Measurements from ENCODE around the gene NPB. TPM values are rescaled to one million over a fixed set of nuclear protein-coding genes. Genes with fewer than 3 reads are reported as not detected.
"Not testable (repeated sequence)": the region's sequence is repeated elsewhere in the genome, so short reads cannot be mapped to it uniquely, and the experiment has no call there.

Gene NPB
- total and polyA plus RNA-seq, 4 donors: 0.15 to 0.92 (median 0.55) TPM

DNA sequence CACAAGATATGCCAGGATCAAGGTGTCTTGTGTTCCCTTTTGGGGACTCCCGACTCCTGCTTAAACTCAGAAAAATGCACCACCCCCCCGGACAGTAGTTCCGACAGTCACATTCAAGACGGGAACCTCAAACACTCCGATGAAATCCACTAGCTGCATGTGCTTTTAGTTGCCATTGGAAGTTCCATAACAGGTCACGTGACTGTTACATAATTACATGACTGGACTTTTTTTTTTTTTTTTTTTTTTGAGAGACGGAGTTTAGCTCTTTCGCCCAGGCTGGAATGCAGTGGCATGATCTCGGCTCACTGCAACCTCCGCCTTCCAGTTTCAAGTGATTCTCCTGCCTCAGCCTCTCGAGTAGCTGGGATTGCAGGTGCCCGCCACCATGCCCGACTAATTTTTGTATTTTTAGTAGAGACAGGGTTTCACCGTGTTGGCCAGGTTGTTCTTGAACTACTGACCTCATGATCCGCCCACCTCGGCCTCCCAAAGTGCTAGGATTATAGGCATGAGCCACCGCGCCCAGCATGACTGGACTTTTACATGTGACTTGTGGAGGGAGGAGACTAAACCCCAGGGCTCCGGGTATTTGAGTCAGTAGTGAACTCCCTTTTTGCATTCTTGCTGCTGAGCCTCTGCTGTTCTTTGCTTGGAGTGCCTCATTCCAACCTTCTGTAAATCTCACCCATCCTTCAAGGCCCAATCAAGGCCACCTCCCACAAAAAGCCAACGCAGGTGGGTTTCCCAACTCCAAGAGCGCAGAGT, 14.4 kb downstream of the NPB start:
- Histone ChIP-seq H3K36me3 (ENCODE audit: control insufficient read depth in 4 of 4, insufficient read depth in 3 of 4, low read depth in 1 of 4, low read length in 3 of 4) (peaks cover 15 to 33% (median 19%) of the 10 kb centered on the region in 4 donors), H3K9me3 (ENCODE audit: control insufficient read depth in 4 of 4, low read length in 3 of 4) (no peaks in the 10 kb centered on the region), H3K27me3 (ENCODE audit: control insufficient read depth in 4 of 4, insufficient read depth in 4 of 4, low read length in 3 of 4) (no peaks in the 10 kb centered on the region), H3K9ac (ENCODE audit: low read depth in 1 of 2, low read length in 2 of 2) (no peak overlapping the region), H3K27ac (ENCODE audit: low read depth in 1 of 2, low read length in 2 of 2) (no peak overlapping the region), H3K4me3 (ENCODE audit: low read depth in 1 of 3, low read length in 3 of 3) (peak overlapping the region in 1 of 3 donors; percentile 82), H3K4me1 (ENCODE audit: control insufficient read depth in 4 of 4, insufficient read depth in 4 of 4, low read length in 3 of 4) (peaks cover 14 to 34% (median 21%) of the 10 kb centered on the region in 4 donors)
- DNase-seq (ENCODE audit: low spot score): no peak
- 71% methylated on average over 21 of the region's 21 CpGs for WGBS
- no peak for TF ChIP-seq HNF4G (IDR thresholded peaks at IDR 0.05)
- TF ChIP-seq, protein P1, sequence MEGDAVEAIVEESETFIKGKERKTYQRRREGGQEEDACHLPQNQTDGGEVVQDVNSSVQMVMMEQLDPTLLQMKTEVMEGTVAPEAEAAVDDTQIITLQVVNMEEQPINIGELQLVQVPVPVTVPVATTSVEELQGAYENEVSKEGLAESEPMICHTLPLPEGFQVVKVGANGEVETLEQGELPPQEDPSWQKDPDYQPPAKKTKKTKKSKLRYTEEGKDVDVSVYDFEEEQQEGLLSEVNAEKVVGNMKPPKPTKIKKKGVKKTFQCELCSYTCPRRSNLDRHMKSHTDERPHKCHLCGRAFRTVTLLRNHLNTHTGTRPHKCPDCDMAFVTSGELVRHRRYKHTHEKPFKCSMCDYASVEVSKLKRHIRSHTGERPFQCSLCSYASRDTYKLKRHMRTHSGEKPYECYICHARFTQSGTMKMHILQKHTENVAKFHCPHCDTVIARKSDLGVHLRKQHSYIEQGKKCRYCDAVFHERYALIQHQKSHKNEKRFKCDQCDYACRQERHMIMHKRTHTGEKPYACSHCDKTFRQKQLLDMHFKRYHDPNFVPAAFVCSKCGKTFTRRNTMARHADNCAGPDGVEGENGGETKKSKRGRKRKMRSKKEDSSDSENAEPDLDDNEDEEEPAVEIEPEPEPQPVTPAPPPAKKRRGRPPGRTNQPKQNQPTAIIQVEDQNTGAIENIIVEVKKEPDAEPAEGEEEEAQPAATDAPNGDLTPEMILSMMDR (IDR thresholded peaks at IDR 0.05; ENCODE audit: low read depth, low read length, missing input control): no peak

DNA sequence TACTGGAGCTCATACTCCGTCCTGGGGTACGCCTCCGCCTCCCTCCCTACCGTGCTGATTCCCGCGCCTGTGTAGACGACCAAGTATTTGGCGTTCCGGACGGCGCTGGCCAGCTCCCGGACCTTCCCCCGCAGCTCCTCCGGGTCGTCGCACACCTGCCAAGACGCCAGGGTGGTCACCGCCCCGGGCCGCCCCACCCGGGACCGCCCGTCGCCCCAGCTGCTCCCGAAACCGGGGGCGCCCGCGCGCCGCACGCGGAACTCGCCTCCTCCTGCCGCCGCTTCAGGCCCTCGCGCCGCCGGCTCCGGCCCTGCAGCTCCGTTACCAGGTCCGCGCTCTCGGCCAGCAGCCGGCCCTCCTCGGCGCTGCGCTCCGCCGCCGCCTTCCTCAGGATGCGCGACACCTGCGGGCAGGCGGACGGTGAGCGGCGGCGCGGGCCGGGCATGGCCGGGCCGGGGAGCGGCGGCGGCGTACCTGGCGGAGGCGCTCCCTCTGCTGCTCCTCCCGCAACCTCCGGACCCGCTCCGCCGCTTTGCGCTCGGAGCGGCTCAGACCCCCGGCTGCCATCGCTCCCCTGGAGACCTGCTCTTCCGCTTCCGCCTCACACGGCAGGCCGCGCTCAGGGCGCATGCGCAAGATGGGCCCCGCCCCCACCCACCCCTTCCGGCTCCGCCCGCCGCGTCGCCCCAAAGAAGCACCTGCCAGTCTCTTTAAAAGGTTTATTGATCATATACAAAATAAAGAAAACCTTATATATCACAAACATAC, 15.7 kb downstream of the NPB start, which contains the start of gene SIRT7:
Gene SIRT7, minus strand, starts transcription at position 612 of the 768 bp plus-strand sequence. Its CDS starts 45 bp downstream, at position 567.
- peak within 1 kb of the TSS; percentile 42 to 43 for H3K9ac ChIP-seq (ENCODE audit: low read depth in 1 of 2, low read length in 2 of 2)
- H3K9me3 ChIP-seq (ENCODE audit: control insufficient read depth in 4 of 4, low read length in 3 of 4): no peaks in the 10 kb centered on the region
- TF ChIP-seq FOXA1 (IDR thresholded peaks at IDR 0.05): no peak
- peak in 1 of 2 donors; percentile 82 for TF ChIP-seq GABPA (IDR thresholded peaks at IDR 0.05 in 1 of 2, conservative IDR thresholded peaks at IDR 0.05 in 1 of 2)
- TF ChIP-seq SP1 (IDR thresholded peaks at IDR 0.05): no peak
- peaks cover 17 to 31% (median 19%) of the 10 kb centered on the region in 4 donors for H3K36me3 ChIP-seq (ENCODE audit: control insufficient read depth in 4 of 4, insufficient read depth in 3 of 4, low read depth in 1 of 4, low read length in 3 of 4)
- no peaks in the 10 kb centered on the region for H3K27me3 ChIP-seq (ENCODE audit: control insufficient read depth in 4 of 4, insufficient read depth in 4 of 4, low read length in 3 of 4)
- peak within 1 kb of the TSS; percentile 72 to 89 (median 82) for H3K4me3 ChIP-seq (ENCODE audit: low read depth in 1 of 3, low read length in 3 of 3)
- DNase-seq (ENCODE audit: low spot score): peak; percentile 96
- H3K4me1 ChIP-seq (ENCODE audit: control insufficient read depth in 4 of 4, insufficient read depth in 4 of 4, low read length in 3 of 4): peaks cover 18 to 35% (median 26%) of the 10 kb centered on the region in 4 donors
- WGBS: under 1% methylated on average over 94 of the region's 94 CpGs
- peak within 1 kb of the TSS in 1 of 2 donors; percentile 19 for H3K27ac ChIP-seq (ENCODE audit: low read depth in 1 of 2, low read length in 2 of 2)

DNA sequence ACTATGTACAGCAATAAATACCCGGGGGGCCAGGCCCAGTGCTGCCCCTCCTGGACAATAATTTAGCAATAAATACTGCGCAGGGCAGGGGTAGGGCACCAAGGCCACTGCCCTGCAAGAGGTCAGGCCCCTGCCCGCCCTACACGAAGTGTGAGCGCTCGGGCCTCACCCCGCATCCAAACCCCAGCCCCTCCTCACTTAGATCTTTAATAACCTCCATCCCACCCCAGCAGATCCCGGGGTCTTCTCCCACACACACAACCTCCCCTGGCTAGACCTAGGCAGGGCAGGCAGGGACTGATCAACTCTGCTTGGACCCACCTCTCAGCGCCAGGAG, 16.3 kb downstream of the NPB start:
- not testable (repeated sequence) for DNase-seq (ENCODE audit: low spot score); H3K9me3 ChIP-seq (ENCODE audit: control insufficient read depth in 4 of 4, low read length in 3 of 4); H3K27me3 ChIP-seq (ENCODE audit: control insufficient read depth in 4 of 4, insufficient read depth in 4 of 4, low read length in 3 of 4); H3K9ac ChIP-seq (ENCODE audit: low read depth in 1 of 2, low read length in 2 of 2)
- WGBS: 28% methylated on average over 9 of the region's 9 CpGs
- H3K4me1 ChIP-seq (ENCODE audit: control insufficient read depth in 4 of 4, insufficient read depth in 4 of 4, low read length in 3 of 4): peaks cover 21 to 40% (median 31%) of the 10 kb centered on the region in 4 donors
- H3K4me3 ChIP-seq (ENCODE audit: low read depth in 1 of 3, low read length in 3 of 3): peak overlapping the region in 1 of 3 donors; percentile 89
- H3K36me3 ChIP-seq (ENCODE audit: control insufficient read depth in 4 of 4, insufficient read depth in 3 of 4, low read depth in 1 of 4, low read length in 3 of 4): peaks cover 16 to 26% (median 19%) of the 10 kb centered on the region in 4 donors
- peak overlapping the region in 1 of 2 donors; percentile 19 for H3K27ac ChIP-seq (ENCODE audit: low read depth in 1 of 2, low read length in 2 of 2)
- TF ChIP-seq RXRA (IDR thresholded peaks at IDR 0.05): peak in 1 of 2 donors; percentile 19

DNA sequence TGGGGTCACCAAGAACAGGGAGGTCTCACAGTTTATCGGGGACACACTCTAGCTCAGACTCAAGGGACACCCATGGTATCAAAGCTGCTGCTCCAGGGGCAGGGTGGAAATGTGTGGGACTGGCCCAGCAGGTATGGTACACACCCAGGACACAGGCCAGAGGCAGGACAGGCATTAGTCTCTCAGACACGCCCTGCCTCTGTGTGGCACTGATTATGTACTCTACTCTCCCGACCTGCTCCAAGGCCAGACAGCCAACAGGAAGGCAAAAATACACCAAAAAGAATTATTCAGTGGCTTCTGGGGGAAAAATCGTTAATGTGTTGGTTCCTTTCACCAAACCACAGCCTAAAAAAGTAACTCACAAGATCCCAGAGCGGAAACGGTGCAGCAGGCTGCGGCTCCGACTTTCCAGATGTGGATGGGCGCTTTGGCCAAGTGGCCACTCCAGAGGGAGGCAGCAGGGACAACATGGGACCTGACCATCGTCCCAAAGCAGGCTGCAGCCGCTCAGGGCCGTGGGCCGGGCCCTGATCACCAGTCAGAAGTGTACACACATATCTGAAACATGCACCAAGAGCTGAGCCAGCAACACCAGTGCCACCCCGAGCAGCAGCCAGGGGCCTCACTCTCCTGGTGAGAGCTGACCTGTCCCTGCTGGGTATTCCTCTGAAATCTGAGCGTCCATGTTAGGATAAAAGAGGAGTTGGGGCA, 17.0 kb downstream of the NPB start:
- no peak for DNase-seq (ENCODE audit: low spot score)
- Histone ChIP-seq H3K36me3 (ENCODE audit: control insufficient read depth in 4 of 4, insufficient read depth in 3 of 4, low read depth in 1 of 4, low read length in 3 of 4) (peaks cover 9 to 20% (median 14%) of the 10 kb centered on the region in 4 donors), H3K27ac (ENCODE audit: low read depth in 1 of 2, low read length in 2 of 2) (no peak overlapping the region), H3K4me3 (ENCODE audit: low read depth in 1 of 3, low read length in 3 of 3) (no peak overlapping the region), H3K9ac (ENCODE audit: low read depth in 1 of 2, low read length in 2 of 2) (no peak overlapping the region), H3K9me3 (ENCODE audit: control insufficient read depth in 4 of 4, low read length in 3 of 4) (no peaks in the 10 kb centered on the region), H3K4me1 (ENCODE audit: control insufficient read depth in 4 of 4, insufficient read depth in 4 of 4, low read length in 3 of 4) (peaks cover 21 to 47% (median 37%) of the 10 kb centered on the region in 4 donors), H3K27me3 (ENCODE audit: control insufficient read depth in 4 of 4, insufficient read depth in 4 of 4, low read length in 3 of 4) (no peaks in the 10 kb centered on the region)
- WGBS: 82% methylated on average over 15 of the region's 15 CpGs
- TF ChIP-seq JUND (IDR thresholded peaks at IDR 0.05) (no peak), GABPA (IDR thresholded peaks at IDR 0.05 in 1 of 2, conservative IDR thresholded peaks at IDR 0.05 in 1 of 2) (no peak), HNF4G (IDR thresholded peaks at IDR 0.05) (no peak), HNF4A (conservative IDR thresholded peaks at IDR 0.05) (no peak), EGR1 (IDR thresholded peaks at IDR 0.05; ENCODE audit: low read depth in 2 of 2) (no peak), YY1 (IDR thresholded peaks at IDR 0.05) (no peak), TAF1 (conservative IDR thresholded peaks at IDR 0.05) (no peak)
- TF ChIP-seq, protein P1 (IDR thresholded peaks at IDR 0.05; ENCODE audit: low read depth, low read length, missing input control): no peak
- TF ChIP-seq, protein P2, sequence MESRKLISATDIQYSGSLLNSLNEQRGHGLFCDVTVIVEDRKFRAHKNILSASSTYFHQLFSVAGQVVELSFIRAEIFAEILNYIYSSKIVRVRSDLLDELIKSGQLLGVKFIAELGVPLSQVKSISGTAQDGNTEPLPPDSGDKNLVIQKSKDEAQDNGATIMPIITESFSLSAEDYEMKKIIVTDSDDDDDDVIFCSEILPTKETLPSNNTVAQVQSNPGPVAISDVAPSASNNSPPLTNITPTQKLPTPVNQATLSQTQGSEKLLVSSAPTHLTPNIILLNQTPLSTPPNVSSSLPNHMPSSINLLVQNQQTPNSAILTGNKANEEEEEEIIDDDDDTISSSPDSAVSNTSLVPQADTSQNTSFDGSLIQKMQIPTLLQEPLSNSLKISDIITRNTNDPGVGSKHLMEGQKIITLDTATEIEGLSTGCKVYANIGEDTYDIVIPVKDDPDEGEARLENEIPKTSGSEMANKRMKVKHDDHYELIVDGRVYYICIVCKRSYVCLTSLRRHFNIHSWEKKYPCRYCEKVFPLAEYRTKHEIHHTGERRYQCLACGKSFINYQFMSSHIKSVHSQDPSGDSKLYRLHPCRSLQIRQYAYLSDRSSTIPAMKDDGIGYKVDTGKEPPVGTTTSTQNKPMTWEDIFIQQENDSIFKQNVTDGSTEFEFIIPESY (IDR thresholded peaks at IDR 0.05): no peak

All from liver (tissue), 9 donors.